ENCODE results near the gene AGXT. TPM values are rescaled to one million over a fixed set of nuclear protein-coding genes. Genes with fewer than 3 reads are reported as not detected.

The AGXT gene
- total and polyA plus RNA-seq, 4 donors, result 254 to 1,572 (median 1,428) TPM

GRCh38 chr2:240878341-240878936 lies 9.8 kb downstream of the AGXT start:
- peaks cover 19 to 66% (median 52%) of the 10 kb centered on the region in 4 donors for H3K4me1 ChIP-seq (ENCODE audit: control insufficient read depth in 4 of 4, insufficient read depth in 4 of 4, low read length in 3 of 4)
- no peak for DNase-seq (ENCODE audit: low spot score)
- no peak for TF ChIP-seq TAF1 (conservative IDR thresholded peaks at IDR 0.05)
- TF ChIP-seq SP1 (IDR thresholded peaks at IDR 0.05), result no peak
- TF ChIP-seq RAD21 (IDR thresholded peaks at IDR 0.05), result no peak
- TF ChIP-seq, protein P1, sequence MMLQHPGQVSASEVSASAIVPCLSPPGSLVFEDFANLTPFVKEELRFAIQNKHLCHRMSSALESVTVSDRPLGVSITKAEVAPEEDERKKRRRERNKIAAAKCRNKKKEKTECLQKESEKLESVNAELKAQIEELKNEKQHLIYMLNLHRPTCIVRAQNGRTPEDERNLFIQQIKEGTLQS (IDR thresholded peaks at IDR 0.05), result no peak
- no peak for TF ChIP-seq FOXA2 (IDR thresholded peaks at IDR 0.05)
- TF ChIP-seq ZBTB33 (IDR thresholded peaks at IDR 0.05), result no peak
- no peak for TF ChIP-seq EGR1 (IDR thresholded peaks at IDR 0.05; ENCODE audit: low read depth in 2 of 2)
- TF ChIP-seq HNF4G (IDR thresholded peaks at IDR 0.05), result no peak
- TF ChIP-seq FOXA1 (IDR thresholded peaks at IDR 0.05), result no peak
- no peak for TF ChIP-seq REST (IDR thresholded peaks at IDR 0.05)
- TF ChIP-seq MAX (IDR thresholded peaks at IDR 0.05), result no peak
- WGBS, result 78% methylated on average over 18 of the region's 18 CpGs
- H3K36me3 ChIP-seq (ENCODE audit: control insufficient read depth in 4 of 4, insufficient read depth in 3 of 4, low read depth in 1 of 4, low read length in 3 of 4), result peaks cover 0 to 19% (median 4%) of the 10 kb centered on the region in 4 donors
- no peak overlapping the region for H3K27ac ChIP-seq (ENCODE audit: low read depth in 1 of 2, low read length in 2 of 2)
- no peaks in the 10 kb centered on the region for H3K9me3 ChIP-seq (ENCODE audit: control insufficient read depth in 4 of 4, low read length in 3 of 4)
- no peaks in the 10 kb centered on the region for H3K27me3 ChIP-seq (ENCODE audit: control insufficient read depth in 4 of 4, insufficient read depth in 4 of 4, low read length in 3 of 4)
- no peak overlapping the region for H3K9ac ChIP-seq (ENCODE audit: low read depth in 1 of 2, low read length in 2 of 2)
- H3K4me3 ChIP-seq (ENCODE audit: low read depth in 1 of 3, low read length in 3 of 3), result no peak overlapping the region

- TF ChIP-seq FOXA1 (IDR thresholded peaks at IDR 0.05), result no peak
- TF ChIP-seq CTCF (IDR thresholded peaks at IDR 0.05; ENCODE audit: low read depth, low read length, missing input control), result no peak
- no peak for TF ChIP-seq ZBTB33 (IDR thresholded peaks at IDR 0.05)
- Histone ChIP-seq H3K4me3 (ENCODE audit: low read depth in 1 of 3, low read length in 3 of 3) (no peak overlapping the region), H3K9ac (ENCODE audit: low read depth in 1 of 2, low read length in 2 of 2) (no peak overlapping the region), H3K36me3 (ENCODE audit: control insufficient read depth in 4 of 4, insufficient read depth in 3 of 4, low read depth in 1 of 4, low read length in 3 of 4) (peaks cover 3 to 17% (median 5%) of the 10 kb centered on the region in 4 donors), H3K9me3 (ENCODE audit: control insufficient read depth in 4 of 4, low read length in 3 of 4) (no peaks in the 10 kb centered on the region), H3K27ac (ENCODE audit: low read depth in 1 of 2, low read length in 2 of 2) (no peak overlapping the region), H3K4me1 (ENCODE audit: control insufficient read depth in 4 of 4, insufficient read depth in 4 of 4, low read length in 3 of 4) (peaks cover 19 to 63% (median 50%) of the 10 kb centered on the region in 4 donors), H3K27me3 (ENCODE audit: control insufficient read depth in 4 of 4, insufficient read depth in 4 of 4, low read length in 3 of 4) (no peaks in the 10 kb centered on the region)
- WGBS, result 77% methylated on average over 7 of the region's 7 CpGs
- no peak for DNase-seq (ENCODE audit: low spot score)
Observed at GRCh38 chr2:240879105-240879504, 10.5 kb downstream of the AGXT start.
